ENCODE measurements around the gene IQSEC2.

IQSEC2 gene

DNA sequence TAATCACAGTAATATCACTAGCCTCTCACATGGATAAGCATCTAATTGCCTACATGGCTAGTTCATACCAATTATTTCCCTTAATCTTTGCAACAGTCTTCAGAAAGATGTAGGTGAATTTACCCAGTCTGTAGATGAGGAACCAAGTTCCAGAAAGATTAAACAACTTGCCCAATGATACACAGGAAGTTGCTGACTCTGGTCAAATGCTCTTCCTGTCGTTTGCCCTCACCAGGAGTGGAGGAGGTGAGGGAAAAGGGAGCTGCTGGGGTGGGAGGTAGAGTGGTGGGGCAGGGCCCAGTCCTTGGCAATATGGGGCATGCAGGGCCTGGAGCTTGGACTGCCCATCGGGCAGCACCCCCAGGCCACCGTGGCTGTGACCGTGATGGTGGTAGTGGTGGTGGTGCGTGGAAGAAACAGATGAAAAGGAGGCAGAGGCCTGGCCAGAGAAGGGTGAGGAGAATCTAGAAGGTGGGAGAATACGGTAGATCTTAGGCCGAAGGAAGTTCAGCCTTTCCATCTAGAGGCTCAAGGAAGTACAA, 54.1 kb downstream of the IQSEC2 start:
- no peak for DNase-seq (ENCODE audit: extremely low read depth, insufficient read length)
- Histone ChIP-seq H3K4me3 (replicated peaks; ENCODE audit: low read depth, low read length) (no peak overlapping the region), H3K36me3 (ENCODE audit: control insufficient read depth, insufficient read depth, low read length) (no peaks in the 10 kb centered on the region), H3K27me3 (replicated peaks; ENCODE audit: control insufficient read depth, insufficient read depth, low read length) (no peaks in the 10 kb centered on the region)
- TF ChIP-seq CTCF (IDR thresholded peaks at IDR 0.05; ENCODE audit: insufficient read depth, low read length, poor library complexity, severe bottlenecking), result no peak

DNA sequence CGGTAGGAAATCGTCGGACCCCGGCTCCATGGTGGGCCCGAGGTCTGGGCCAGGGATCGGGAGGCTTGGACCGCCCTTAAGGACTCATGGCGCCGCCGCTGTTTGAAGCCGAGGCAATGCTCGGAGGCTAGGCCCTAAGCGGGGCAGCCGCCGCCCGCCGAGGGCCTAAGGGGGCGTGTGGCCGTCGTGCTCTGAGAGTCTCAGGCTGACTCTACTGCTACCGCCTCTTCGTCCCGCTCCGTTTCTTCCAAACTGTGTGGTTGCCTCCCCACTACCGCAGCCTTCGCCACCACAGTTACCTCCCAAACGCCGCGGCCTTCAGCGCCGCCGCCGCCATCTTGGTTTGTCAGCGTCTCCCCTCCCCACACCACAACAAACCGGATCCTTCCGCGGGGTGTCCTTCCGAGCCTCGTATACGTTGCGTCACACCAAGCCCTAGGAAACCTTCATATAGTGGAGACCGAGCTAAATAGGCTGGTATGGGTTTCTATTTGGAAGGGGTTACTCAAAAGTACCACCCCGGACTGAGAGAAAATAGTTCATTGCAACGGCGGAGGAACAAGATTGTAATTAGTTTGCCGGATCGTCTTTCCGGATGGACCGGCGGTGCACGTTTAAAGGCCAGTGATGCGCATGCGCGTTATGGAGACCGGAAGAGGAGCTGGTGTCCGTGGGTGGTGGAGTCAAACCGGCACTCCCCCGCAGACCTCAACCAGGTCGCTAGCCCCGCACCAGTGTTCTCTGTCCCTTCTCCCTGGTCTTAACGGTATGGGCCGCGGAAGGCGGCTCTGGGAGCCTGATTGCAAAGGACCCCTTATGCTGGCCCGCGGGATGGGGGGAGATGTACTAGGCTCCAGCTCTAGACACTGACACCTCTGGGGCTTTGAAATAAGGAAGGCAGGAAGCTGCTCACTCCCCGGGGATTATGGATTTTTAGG, 56.3 kb downstream of the IQSEC2 start, which contains the start of gene KDM5C:
KDM5C (minus strand) TSS at position 348 of the 938 bp plus-strand sequence; CDS start at position 30, 318 bp downstream.
- H3K27me3 ChIP-seq (replicated peaks; ENCODE audit: control insufficient read depth, insufficient read depth, low read length), result no peaks in the 10 kb centered on the region
- DNase-seq (ENCODE audit: extremely low read depth, insufficient read length), result peak; percentile 89
- no peak for TF ChIP-seq CTCF (IDR thresholded peaks at IDR 0.05; ENCODE audit: insufficient read depth, low read length, poor library complexity, severe bottlenecking)
- peaks cover 5% of the 10 kb centered on the region for H3K36me3 ChIP-seq (ENCODE audit: control insufficient read depth, insufficient read depth, low read length)
- H3K4me3 ChIP-seq (replicated peaks; ENCODE audit: low read depth, low read length), result peak within 1 kb of the TSS; percentile 96

DNA sequence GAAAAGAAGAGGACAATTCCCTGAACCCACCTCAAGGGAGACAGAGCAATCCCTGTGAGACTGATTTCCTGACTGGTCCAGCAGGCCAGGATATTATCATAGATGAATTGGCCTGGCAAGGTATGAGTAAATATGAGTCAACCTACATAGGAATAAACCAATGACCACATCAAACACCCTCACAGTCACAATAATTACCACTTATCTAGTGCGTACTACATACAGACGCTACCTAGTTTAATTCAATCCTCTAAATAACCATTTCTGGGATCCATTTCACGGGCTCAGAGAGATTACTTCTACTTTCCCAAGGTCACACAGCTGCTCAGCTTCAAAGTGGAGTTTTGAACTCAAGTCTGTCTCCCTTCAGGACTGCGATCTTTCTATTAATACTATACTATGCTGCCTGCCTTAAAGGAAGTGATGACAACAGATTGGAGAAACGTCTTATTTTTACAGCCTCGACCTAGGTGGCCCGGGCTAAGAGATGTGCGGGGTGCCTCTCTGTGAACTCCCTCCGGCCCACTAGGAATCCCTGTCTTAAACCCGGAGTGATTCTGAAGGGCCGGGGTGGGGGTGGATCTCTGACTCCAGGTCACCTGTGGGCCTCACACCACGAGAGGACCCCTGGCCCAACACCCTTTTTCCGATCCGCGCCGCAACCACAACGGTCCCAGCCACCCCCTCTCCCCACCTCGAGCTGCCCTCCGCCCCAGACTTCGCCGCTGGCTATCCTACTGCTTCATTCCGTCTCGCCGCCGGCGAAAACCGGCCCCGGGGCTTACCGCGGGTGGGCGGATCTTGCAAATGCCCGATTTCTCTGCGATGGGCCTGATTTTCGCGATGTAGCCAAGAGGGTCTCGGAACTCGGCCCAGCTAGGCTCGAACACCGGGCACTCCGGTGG, 57.2 kb downstream of the IQSEC2 start:
- DNase-seq (ENCODE audit: extremely low read depth, insufficient read length), result no peak

DNA sequence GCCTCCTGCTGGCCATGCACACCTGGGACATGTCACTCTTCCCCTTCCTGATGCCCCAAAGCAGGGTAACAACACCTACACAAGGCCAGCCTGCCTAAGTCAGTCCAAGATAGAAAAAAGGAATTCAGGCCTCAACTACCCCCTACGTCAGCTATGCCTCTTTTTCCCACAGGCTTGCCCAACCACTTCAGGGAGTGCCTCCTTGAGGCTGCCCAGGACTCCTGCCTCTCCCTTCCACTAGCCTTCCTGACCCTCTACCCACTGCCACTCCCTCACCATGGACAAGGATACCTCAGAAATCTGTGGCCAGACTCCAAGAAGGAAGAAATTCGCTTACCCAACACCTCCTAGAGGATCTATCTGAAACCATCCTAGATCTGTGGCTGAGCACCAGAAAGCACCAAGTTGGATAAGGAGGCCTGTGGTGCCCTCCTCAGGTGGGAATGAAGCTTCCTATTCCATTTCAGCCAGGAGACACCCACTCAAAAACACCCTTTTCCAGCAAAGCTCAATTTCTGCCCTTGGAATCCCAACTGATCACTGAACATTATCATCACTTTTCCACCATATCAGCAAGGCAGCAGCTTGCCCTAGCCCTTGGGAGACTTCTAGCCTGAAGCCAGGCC, 58.2 kb downstream of the IQSEC2 start:
- no peak for DNase-seq (ENCODE audit: extremely low read depth, insufficient read length)
- Histone ChIP-seq H3K4me3 (replicated peaks; ENCODE audit: low read depth, low read length) (peak overlapping the region; percentile 96), H3K36me3 (ENCODE audit: control insufficient read depth, insufficient read depth, low read length) (peaks cover 12% of the 10 kb centered on the region), H3K27me3 (replicated peaks; ENCODE audit: control insufficient read depth, insufficient read depth, low read length) (no peaks in the 10 kb centered on the region)
- TF ChIP-seq CTCF (IDR thresholded peaks at IDR 0.05; ENCODE audit: insufficient read depth, low read length, poor library complexity, severe bottlenecking), result no peak

More for the DNA sequence above, 57.2 kb downstream of the IQSEC2 start:
- TF ChIP-seq CTCF (IDR thresholded peaks at IDR 0.05; ENCODE audit: insufficient read depth, low read length, poor library complexity, severe bottlenecking), result no peak
- peak overlapping the region; percentile 96 for H3K4me3 ChIP-seq (replicated peaks; ENCODE audit: low read depth, low read length)
- peaks cover 8% of the 10 kb centered on the region for H3K36me3 ChIP-seq (ENCODE audit: control insufficient read depth, insufficient read depth, low read length)
- H3K27me3 ChIP-seq (replicated peaks; ENCODE audit: control insufficient read depth, insufficient read depth, low read length), result no peaks in the 10 kb centered on the region
